ENCODE data around the gene STRN3. TPM values are rescaled to one million over a fixed set of nuclear protein-coding genes. Genes with fewer than 3 reads are reported as not detected.
"Not testable (repeated sequence)": the region's sequence is repeated elsewhere in the genome, so short reads cannot be mapped to it uniquely, and the experiment has no call there.

STRN3 gene
- total RNA-seq, 1 experiment from 2014 or later, result 42.8 TPM

- H3K27me3 ChIP-seq (ENCODE audit: control insufficient read depth, insufficient read depth, low read length), result no peaks in the 10 kb centered on the region
- peaks cover 10% of the 10 kb centered on the region for H3K36me3 ChIP-seq (replicated peaks; ENCODE audit: control insufficient read depth, insufficient read depth, low read length)
- H3K4me3 ChIP-seq (ENCODE audit: insufficient read depth, low read depth, low read length), result no peak overlapping the region
- no peak for DNase-seq
These were observed 118.5 kb downstream of the STRN3 start for GRCh38 chr14:30907659-30908057.

DNA sequence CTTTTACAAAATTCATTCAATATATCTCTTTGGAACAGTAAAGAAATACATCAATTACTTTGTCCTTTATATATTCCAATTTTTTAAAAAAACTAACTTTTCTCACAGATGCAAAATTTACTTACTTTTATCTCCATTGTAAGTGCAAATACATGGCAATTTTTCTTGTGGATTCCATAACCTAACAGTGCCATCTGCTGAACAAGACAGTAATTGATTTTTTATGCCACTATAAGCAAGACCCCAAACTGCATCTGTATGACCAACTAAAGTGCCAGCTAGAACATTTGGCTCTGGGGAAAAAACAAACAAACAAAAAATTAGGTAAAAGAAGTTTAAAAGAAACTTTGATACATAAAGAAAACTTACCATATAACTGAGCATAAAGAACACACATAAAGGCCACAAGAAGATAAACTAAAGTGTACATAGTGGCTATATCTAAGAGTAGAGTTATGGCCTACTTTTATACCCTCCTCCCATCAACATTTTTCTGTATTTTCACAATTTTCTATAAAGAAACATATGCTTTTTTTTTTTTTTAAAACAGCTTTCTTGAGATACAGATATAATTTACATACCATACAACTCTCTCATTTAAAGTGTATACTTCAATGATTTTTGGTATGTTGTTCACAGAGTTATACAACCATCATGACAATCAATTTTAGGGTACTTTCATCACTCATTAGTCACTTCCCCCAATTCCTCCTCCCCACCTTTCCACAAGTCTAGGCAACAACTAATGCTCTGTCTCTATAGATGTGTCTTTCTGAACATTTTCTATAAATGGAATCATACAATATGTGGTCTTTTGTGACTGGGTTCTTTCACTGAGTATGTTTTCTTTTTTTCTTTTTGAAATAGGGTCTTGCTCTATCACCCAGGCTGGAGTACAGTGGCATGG lies 119.2 kb downstream of the STRN3 start:
- Histone ChIP-seq H3K4me3 (ENCODE audit: insufficient read depth, low read depth, low read length) (no peak overlapping the region), H3K27me3 (ENCODE audit: control insufficient read depth, insufficient read depth, low read length) (no peaks in the 10 kb centered on the region), H3K36me3 (replicated peaks; ENCODE audit: control insufficient read depth, insufficient read depth, low read length) (peaks cover 10% of the 10 kb centered on the region)
- DNase-seq, result no peak

GRCh38 chr14:30903285-30904124 lies 122.7 kb downstream of the STRN3 start:
- H3K36me3 ChIP-seq (replicated peaks; ENCODE audit: control insufficient read depth, insufficient read depth, low read length), result peaks cover 1% of the 10 kb centered on the region; the same call in 1 of the 2 replicates
- H3K4me3 ChIP-seq (ENCODE audit: insufficient read depth, low read depth, low read length), result no peak overlapping the region
- no peaks in the 10 kb centered on the region for H3K27me3 ChIP-seq (ENCODE audit: control insufficient read depth, insufficient read depth, low read length)
- no peak for DNase-seq

DNA sequence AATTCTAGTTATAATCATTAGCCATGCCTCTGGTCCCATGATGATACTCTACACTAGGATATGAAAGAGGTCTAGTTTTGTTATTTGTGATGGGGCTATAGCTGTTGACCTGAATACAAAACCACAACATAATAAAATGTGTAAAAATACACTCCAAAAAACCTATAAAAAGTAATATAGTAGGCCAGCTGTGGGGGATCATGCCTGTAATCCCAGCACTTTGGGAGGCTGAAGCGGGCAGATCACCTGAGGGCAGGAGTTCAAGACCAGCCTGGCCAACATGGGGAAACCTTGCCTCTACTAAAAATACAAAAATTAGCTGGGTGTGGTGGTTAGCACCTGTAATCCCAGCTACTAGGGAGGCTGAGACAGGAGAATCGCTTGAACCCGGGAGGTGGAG lies 129.1 kb downstream of the STRN3 start:
- H3K27me3 ChIP-seq (ENCODE audit: control insufficient read depth, insufficient read depth, low read length); H3K4me3 ChIP-seq (ENCODE audit: insufficient read depth, low read depth, low read length); H3K36me3 ChIP-seq (replicated peaks; ENCODE audit: control insufficient read depth, insufficient read depth, low read length); DNase-seq: not testable (repeated sequence)

DNA sequence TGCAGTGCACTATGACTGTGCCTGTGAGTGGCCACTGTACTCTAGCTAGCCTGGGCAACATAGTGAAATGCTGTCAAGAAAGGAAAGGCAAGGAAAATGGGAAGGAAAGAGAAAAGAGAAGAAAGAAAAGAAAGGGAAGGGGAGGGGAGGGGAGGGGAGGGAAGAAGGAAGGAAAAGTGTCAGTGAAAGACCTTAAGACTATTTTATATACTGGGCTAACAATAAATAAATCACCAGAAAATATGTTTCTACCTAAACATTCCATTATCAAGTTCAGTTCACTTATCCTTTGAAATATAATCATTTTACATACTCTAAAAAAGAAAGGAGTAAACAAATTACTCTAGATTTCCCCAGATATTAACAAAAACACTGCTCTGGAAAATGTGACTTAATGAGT lies 129.7 kb downstream of the STRN3 start:
- DNase-seq, result no peak
- no peak overlapping the region for H3K4me3 ChIP-seq (ENCODE audit: insufficient read depth, low read depth, low read length)
- H3K36me3 ChIP-seq (replicated peaks; ENCODE audit: control insufficient read depth, insufficient read depth, low read length), result peaks cover 3% of the 10 kb centered on the region
- H3K27me3 ChIP-seq (ENCODE audit: control insufficient read depth, insufficient read depth, low read length), result no peaks in the 10 kb centered on the region

DNA sequence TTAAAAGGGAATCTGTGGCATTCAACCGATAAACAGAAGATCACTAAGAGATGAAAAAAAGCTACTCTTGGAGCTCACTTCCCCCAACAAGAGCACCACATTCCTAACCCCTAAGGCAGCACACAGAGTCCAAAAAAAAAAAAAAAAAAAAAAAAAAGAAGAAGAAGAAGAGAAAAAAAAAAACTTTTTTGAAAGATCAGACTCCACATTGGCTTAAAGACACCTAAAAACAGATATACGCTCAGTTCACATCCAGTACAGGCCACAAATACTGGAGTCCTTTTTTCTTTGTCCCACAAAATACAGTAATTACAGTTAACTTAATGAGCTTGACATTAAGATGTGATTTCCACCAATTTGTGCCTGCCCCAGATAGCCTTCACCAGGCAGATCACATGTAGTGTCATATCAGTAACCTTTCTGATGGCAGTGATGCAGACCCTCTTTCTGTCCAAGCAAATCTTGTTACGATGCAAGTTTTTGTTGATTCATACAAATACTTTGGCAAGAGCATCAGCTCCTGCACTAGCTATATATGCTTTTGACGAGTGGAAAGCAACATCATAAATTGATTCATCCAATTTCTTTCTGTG lies 131.2 kb downstream of the STRN3 start:
- Histone ChIP-seq H3K36me3 (replicated peaks; ENCODE audit: control insufficient read depth, insufficient read depth, low read length) (peaks cover 3% of the 10 kb centered on the region), H3K27me3 (ENCODE audit: control insufficient read depth, insufficient read depth, low read length) (no peaks in the 10 kb centered on the region), H3K4me3 (ENCODE audit: insufficient read depth, low read depth, low read length) (no peak overlapping the region)
- DNase-seq, result no peak

GRCh38 chr14:30893819-30894218 lies 132.4 kb downstream of the STRN3 start:
- H3K4me3 ChIP-seq (ENCODE audit: insufficient read depth, low read depth, low read length), result no peak overlapping the region
- no peak for DNase-seq
- peaks cover 3% of the 10 kb centered on the region for H3K36me3 ChIP-seq (replicated peaks; ENCODE audit: control insufficient read depth, insufficient read depth, low read length)
- H3K27me3 ChIP-seq (ENCODE audit: control insufficient read depth, insufficient read depth, low read length), result no peaks in the 10 kb centered on the region

GRCh38 chr14:30889244-30889594 lies 137.0 kb downstream of the STRN3 start:
- Histone ChIP-seq H3K4me3 (ENCODE audit: insufficient read depth, low read depth, low read length) (no peak overlapping the region), H3K36me3 (replicated peaks; ENCODE audit: control insufficient read depth, insufficient read depth, low read length) (no peaks in the 10 kb centered on the region; the same call in 1 of the 2 replicates), H3K27me3 (ENCODE audit: control insufficient read depth, insufficient read depth, low read length) (no peaks in the 10 kb centered on the region)
- DNase-seq, result no peak

- H3K4me3 ChIP-seq (ENCODE audit: insufficient read depth, low read depth, low read length), result no peak overlapping the region
- H3K36me3 ChIP-seq (replicated peaks; ENCODE audit: control insufficient read depth, insufficient read depth, low read length), result no peaks in the 10 kb centered on the region; the same call in 1 of the 2 replicates
- no peak for DNase-seq
- no peaks in the 10 kb centered on the region for H3K27me3 ChIP-seq (ENCODE audit: control insufficient read depth, insufficient read depth, low read length)
These were observed 137.5 kb downstream of the STRN3 start for GRCh38 chr14:30888480-30889243.

- Histone ChIP-seq H3K4me3 (ENCODE audit: insufficient read depth, low read depth, low read length) (no peak overlapping the region), H3K27me3 (ENCODE audit: control insufficient read depth, insufficient read depth, low read length) (no peaks in the 10 kb centered on the region), H3K36me3 (replicated peaks; ENCODE audit: control insufficient read depth, insufficient read depth, low read length) (no peaks in the 10 kb centered on the region; the same call in 1 of the 2 replicates)
- no peak for DNase-seq
These were observed 140.1 kb downstream of the STRN3 start for GRCh38 chr14:30885840-30886740.

GRCh38 chr14:30884901-30885300 lies 141.3 kb downstream of the STRN3 start:
- H3K36me3 ChIP-seq (replicated peaks; ENCODE audit: control insufficient read depth, insufficient read depth, low read length), result no peaks in the 10 kb centered on the region; the same call in 1 of the 2 replicates
- DNase-seq, result no peak

DNA sequence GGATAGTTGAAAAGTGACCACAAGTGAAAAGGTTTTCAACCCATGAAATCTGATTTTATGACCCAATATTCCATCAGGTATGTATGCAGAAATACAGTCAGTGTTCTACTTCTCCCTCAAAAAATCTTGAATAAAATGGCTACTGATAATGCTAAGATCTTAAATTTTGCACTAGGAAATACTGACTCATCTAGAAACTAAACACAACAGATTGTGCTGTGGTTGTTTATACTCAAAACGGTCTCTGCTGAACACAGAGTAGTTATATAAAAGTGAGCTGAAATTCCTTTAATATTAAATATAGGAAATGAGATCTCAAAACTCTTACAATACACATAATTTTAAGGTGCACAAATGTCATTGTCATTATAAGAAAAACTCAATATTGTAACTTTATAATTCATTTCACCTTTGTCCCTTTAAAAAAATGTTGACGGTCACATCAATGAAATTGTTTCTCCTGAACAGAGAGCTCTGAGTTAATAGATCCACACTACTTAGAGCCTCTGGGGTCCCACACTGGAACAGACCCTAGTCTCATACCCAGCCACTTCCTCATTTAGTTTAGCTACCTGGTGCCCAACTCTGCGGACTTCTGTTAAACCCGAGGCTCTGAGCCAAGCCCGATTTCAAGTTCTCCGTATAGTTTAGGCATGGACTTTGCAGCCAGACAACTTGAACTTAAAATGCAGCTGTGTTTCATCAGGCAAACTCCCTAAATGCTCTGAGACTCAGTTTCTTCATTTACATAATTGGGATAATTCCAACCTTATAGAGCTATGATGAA lies 142.5 kb downstream of the STRN3 start:
- DNase-seq, result no peak
- no peaks in the 10 kb centered on the region for H3K27me3 ChIP-seq (ENCODE audit: control insufficient read depth, insufficient read depth, low read length)

More at GRCh38 chr14:30884901-30885300, 141.3 kb downstream of the STRN3 start:
- no peak overlapping the region for H3K4me3 ChIP-seq (ENCODE audit: insufficient read depth, low read depth, low read length)
- H3K27me3 ChIP-seq (ENCODE audit: control insufficient read depth, insufficient read depth, low read length), result no peaks in the 10 kb centered on the region

More for the DNA sequence above, 142.5 kb downstream of the STRN3 start:
- Histone ChIP-seq H3K36me3 (replicated peaks; ENCODE audit: control insufficient read depth, insufficient read depth, low read length) (no peaks in the 10 kb centered on the region; the same call in 1 of the 2 replicates), H3K4me3 (ENCODE audit: insufficient read depth, low read depth, low read length) (no peak overlapping the region)
